ENCODE measurements around the gene SENP2.
"Not testable (repeated sequence)": the region's sequence is repeated elsewhere in the genome, so short reads cannot be mapped to it uniquely, and the experiment has no call there.

The SENP2 gene

GRCh38 chr3:185659942-185660921 lies 74.1 kb downstream of the SENP2 start:
- TF ChIP-seq HDGF (IDR thresholded peaks at IDR 0.05; ENCODE audit: borderline replicate concordance) (no peak), SUZ12 (IDR thresholded peaks at IDR 0.05) (no peak), ELF4 (IDR thresholded peaks at IDR 0.05) (no peak), PKNOX1 (IDR thresholded peaks at IDR 0.05) (no peak), CTBP1 (IDR thresholded peaks at IDR 0.05; ENCODE audit: borderline replicate concordance) (no peak), SP1 (IDR thresholded peaks at IDR 0.05) (no peak), ZNF384 (IDR thresholded peaks at IDR 0.05) (no peak), BHLHE40 (IDR thresholded peaks at IDR 0.05; ENCODE audit: borderline replicate concordance) (no peak), NFRKB (IDR thresholded peaks at IDR 0.05) (no peak), L3MBTL2 (conservative IDR thresholded peaks at IDR 0.05) (no peak), ARNT (IDR thresholded peaks at IDR 0.05) (no peak)
- CTCF ChIA-PET, result interaction anchor here (0.5 to 1.9 kb wide), 22 partner anchors 8 to 335 kb away, joined by 3 to 14 read pairs (median 3); no protein-coding TSS in a partner anchor
- POLR2A ChIA-PET, result interaction anchor here (0.7 to 0.9 kb wide), 3 partner anchors 10 to 278 kb away, joined by 3 to 4 read pairs (median 4); partner anchors contain the start of genes SENP2 and TRA2B
- DNase-seq (ENCODE audit: extremely low spot score), result peak; percentile 76

GRCh38 chr3:185661296-185661695 lies 75.2 kb downstream of the SENP2 start:
- CTCF ChIA-PET, result interaction anchor here (0.6 to 1.9 kb wide), 3 partner anchors 40 to 107 kb away, joined by 4 to 14 read pairs (median 4); no protein-coding TSS in a partner anchor
- POLR2A ChIA-PET, result not testable (repeated sequence)

GRCh38 chr3:185661772-185662171 lies 75.7 kb downstream of the SENP2 start:
- ChIA-PET POLR2A (no interaction called here), CTCF (no interaction called here)
- DNase-seq (ENCODE audit: extremely low spot score), result no peak

More at GRCh38 chr3:185661296-185661695, 75.2 kb downstream of the SENP2 start:
- not testable (repeated sequence) for DNase-seq (ENCODE audit: extremely low spot score)

GRCh38 chr3:185663929-185664328 lies 77.8 kb downstream of the SENP2 start:
- no peak for DNase-seq (ENCODE audit: extremely low spot score)
- TF ChIP-seq HDGF (IDR thresholded peaks at IDR 0.05; ENCODE audit: borderline replicate concordance), result no peak
- no peak for TF ChIP-seq ZNF384 (IDR thresholded peaks at IDR 0.05)
- no peak for TF ChIP-seq SUZ12 (IDR thresholded peaks at IDR 0.05)
- no peak for TF ChIP-seq TARDBP (IDR thresholded peaks at IDR 0.05)
- TF ChIP-seq LEF1 (IDR thresholded peaks at IDR 0.05; ENCODE audit: borderline replicate concordance), result no peak
- ChIA-PET CTCF (interaction anchor here (0.7 kb wide), 1 partner anchor 16 kb away, joined by 3 read pairs; no protein-coding TSS in a partner anchor), POLR2A (no interaction called here)

More at GRCh38 chr3:185661772-185662171, 75.7 kb downstream of the SENP2 start:
- no peak for TF ChIP-seq LEF1 (IDR thresholded peaks at IDR 0.05; ENCODE audit: borderline replicate concordance)
- TF ChIP-seq FOXK2 (IDR thresholded peaks at IDR 0.05), result no peak
- no peak for TF ChIP-seq BHLHE40 (IDR thresholded peaks at IDR 0.05; ENCODE audit: borderline replicate concordance)
- no peak for TF ChIP-seq SP1 (IDR thresholded peaks at IDR 0.05)

GRCh38 chr3:185667574-185667973 lies 81.5 kb downstream of the SENP2 start:
- TF ChIP-seq BHLHE40 (IDR thresholded peaks at IDR 0.05; ENCODE audit: borderline replicate concordance) (no peak), L3MBTL2 (conservative IDR thresholded peaks at IDR 0.05) (no peak), TARDBP (IDR thresholded peaks at IDR 0.05) (no peak), SP1 (IDR thresholded peaks at IDR 0.05) (no peak), PKNOX1 (IDR thresholded peaks at IDR 0.05) (no peak), SUZ12 (IDR thresholded peaks at IDR 0.05) (no peak), LEF1 (IDR thresholded peaks at IDR 0.05; ENCODE audit: borderline replicate concordance) (no peak), FOXK2 (IDR thresholded peaks at IDR 0.05) (no peak), HDGF (IDR thresholded peaks at IDR 0.05; ENCODE audit: borderline replicate concordance) (no peak), NFRKB (IDR thresholded peaks at IDR 0.05) (no peak), ZNF384 (IDR thresholded peaks at IDR 0.05) (no peak), CTBP1 (IDR thresholded peaks at IDR 0.05; ENCODE audit: borderline replicate concordance) (no peak), ELF4 (IDR thresholded peaks at IDR 0.05) (no peak), ARNT (IDR thresholded peaks at IDR 0.05) (no peak), FOXM1 (IDR thresholded peaks at IDR 0.05; ENCODE audit: borderline replicate concordance) (no peak)
- CTCF ChIA-PET, result no interaction called here
- DNase-seq (ENCODE audit: extremely low spot score), result no peak
- POLR2A ChIA-PET, result no interaction called here

- ChIA-PET POLR2A (no interaction called here), CTCF (interaction anchor here (0.6 to 1.9 kb wide), 8 partner anchors 17 to 208 kb away, joined by 3 to 7 read pairs (median 5); no protein-coding TSS in a partner anchor)
- peak; percentile 57 for DNase-seq (ENCODE audit: extremely low spot score)
- no peak for TF ChIP-seq LEF1 (IDR thresholded peaks at IDR 0.05; ENCODE audit: borderline replicate concordance)
- TF ChIP-seq ELF4 (IDR thresholded peaks at IDR 0.05), result no peak
- no peak for TF ChIP-seq TARDBP (IDR thresholded peaks at IDR 0.05)
- TF ChIP-seq SP1 (IDR thresholded peaks at IDR 0.05), result no peak
- TF ChIP-seq ARNT (IDR thresholded peaks at IDR 0.05), result no peak
- TF ChIP-seq CTBP1 (IDR thresholded peaks at IDR 0.05; ENCODE audit: borderline replicate concordance), result no peak
- no peak for TF ChIP-seq HDGF (IDR thresholded peaks at IDR 0.05; ENCODE audit: borderline replicate concordance)
Observed at GRCh38 chr3:185677146-185677829, 91.2 kb downstream of the SENP2 start.
